AG04450 (cell line): Measurements from ENCODE around the gene REV3L. TPM values are rescaled to one million over a fixed set of nuclear protein-coding genes. Genes with fewer than 3 reads are reported as not detected.

Source experiments
- CTCF ChIA-PET: fragments of 300-600, 350-600 bp; formaldehyde crosslinking; extraction: SDS; loops from one replicate; lab custom pipeline; 2022; ENCODE audit warnings: antibody characterized with exemption, inconsistent platforms; lab: Charles Lee
- POLR2A ChIA-PET: fragments of 350-600 bp; formaldehyde crosslinking; extraction: SDS; loops from one replicate; lab custom pipeline; 2021; ENCODE audit warnings: antibody characterized with exemption, inconsistent platforms; lab: Yijun Ruan, JAX
- DNase-seq: peaks from one replicate; pipeline ENCODE4 v3.0.0-alpha.2; 2011; ENCODE audit warnings: low read depth, low spot score
- H3K27ac ChIP-seq: one replicate; pipeline ENCODE4 v1.5.1; 2012; ENCODE audit warnings: low read depth, low read length, control low read depth
- H3K27me3 ChIP-seq: one replicate; pipeline ENCODE4 v1.6.0; 2012; ENCODE audit warnings: low read length; ENCODE audit not compliant: control insufficient read depth, insufficient read depth
- H3K4me3 ChIP-seq: 2 replicates; pipeline ENCODE4 v1.5.1; 2011; ENCODE audit warnings: mild to moderate bottlenecking, low read depth, low read length, control low read depth
- H3K9me3 ChIP-seq: 2 replicates; pipeline ENCODE4 v1.5.1; 2012; ENCODE audit warnings: low read length; ENCODE audit not compliant: control insufficient read depth, insufficient read depth
- polyA plus RNA-seq: library from polyadenylated mRNA; depleted of rRNA; stranded (reverse); fragments of >200 nt; gene quantifications from 2 replicates; pipeline ENCODE4 v1.2.3, GENCODE V29; 2011
- TF ChIP-seq, protein P1 (sequence below): IDR thresholded peaks from 2 replicates; pipeline ENCODE4 v1.5.1; 2011; ENCODE audit warnings: low read depth, low read length, control low read depth, inconsistent platforms

Gene REV3L
- polyA plus RNA-seq, 1 experiment = 38.4 TPM

DNA sequence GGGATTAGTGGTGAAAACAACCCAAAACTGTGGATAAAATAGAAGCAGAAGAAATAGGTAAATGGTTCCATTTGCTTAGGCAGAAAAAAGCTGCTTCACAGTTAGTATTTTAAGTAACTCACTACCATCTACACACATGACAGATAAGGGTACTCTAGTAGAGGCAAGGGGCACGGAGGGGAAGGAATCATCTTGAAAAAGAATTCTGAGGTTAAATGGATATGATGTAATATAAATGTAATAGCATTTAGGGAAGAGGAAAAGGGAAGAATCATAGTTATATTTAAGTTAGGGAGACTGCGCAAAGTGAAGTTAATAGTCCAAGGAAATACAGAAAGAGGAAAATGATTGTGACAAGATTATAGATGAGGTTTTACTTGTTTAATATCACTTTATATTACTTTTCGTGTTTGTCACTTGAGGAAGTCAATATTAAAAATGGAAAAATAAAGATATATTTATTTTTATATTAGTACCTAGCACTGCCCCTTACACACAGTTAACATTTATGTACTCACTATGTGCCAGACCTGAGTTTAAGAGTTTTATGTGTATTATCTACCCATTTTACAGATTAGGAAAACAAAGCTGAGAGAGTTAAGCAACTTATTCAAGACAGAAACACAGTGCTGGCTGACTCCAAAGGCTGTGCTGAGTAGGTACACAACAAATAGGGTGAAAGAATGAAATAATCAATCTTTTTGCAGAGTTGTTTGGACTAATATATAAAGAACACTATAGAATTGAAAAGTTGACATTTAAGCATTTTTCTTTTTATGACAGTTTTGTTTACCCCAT, 128.1 kb downstream of the REV3L start:
- TF ChIP-seq, protein P1, sequence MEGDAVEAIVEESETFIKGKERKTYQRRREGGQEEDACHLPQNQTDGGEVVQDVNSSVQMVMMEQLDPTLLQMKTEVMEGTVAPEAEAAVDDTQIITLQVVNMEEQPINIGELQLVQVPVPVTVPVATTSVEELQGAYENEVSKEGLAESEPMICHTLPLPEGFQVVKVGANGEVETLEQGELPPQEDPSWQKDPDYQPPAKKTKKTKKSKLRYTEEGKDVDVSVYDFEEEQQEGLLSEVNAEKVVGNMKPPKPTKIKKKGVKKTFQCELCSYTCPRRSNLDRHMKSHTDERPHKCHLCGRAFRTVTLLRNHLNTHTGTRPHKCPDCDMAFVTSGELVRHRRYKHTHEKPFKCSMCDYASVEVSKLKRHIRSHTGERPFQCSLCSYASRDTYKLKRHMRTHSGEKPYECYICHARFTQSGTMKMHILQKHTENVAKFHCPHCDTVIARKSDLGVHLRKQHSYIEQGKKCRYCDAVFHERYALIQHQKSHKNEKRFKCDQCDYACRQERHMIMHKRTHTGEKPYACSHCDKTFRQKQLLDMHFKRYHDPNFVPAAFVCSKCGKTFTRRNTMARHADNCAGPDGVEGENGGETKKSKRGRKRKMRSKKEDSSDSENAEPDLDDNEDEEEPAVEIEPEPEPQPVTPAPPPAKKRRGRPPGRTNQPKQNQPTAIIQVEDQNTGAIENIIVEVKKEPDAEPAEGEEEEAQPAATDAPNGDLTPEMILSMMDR = no peak
- DNase-seq = no peak
- Histone ChIP-seq H3K4me3 (no peak overlapping the region), H3K27me3 (no peaks in the 10 kb centered on the region), H3K27ac (no peak overlapping the region), H3K9me3 (no peaks in the 10 kb centered on the region)
- ChIA-PET CTCF (no interaction called here), POLR2A (no interaction called here)

DNA sequence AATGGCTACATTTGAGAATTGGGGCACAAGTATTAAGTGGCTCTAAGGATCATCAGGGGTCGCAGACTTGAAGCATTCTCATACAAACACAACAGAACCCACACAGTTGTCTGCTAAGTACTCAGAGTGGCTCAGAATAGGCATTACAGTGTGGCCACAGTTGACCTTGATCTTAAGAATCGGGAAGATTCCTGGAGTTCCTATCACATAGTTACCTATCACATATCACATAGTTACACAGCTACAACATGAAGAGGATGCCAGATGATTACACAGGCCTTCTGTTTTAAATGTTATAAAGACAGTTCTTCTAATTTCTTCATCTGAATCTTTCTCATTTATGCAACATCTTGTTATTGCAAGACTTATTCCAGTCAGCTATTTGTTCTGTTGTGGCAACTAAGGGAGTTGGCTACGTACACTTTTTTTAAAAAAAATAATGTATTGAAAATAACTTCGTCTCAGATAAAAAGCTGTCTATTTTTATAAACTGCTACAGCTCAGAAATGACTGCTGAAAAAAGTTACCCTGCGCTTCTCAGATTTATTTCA, 129.0 kb downstream of the REV3L start:
- DNase-seq = peak; percentile 1
- CTCF ChIA-PET = interaction anchor here (0.6 kb wide), 1 partner anchor 688 kb away, joined by 3 read pairs; no protein-coding TSS in a partner anchor
- no peaks in the 10 kb centered on the region for H3K9me3 ChIP-seq
- H3K27me3 ChIP-seq = no peaks in the 10 kb centered on the region
- POLR2A ChIA-PET = no interaction called here
- TF ChIP-seq, protein P1 = no peak
- H3K27ac ChIP-seq = no peak overlapping the region
- no peak overlapping the region for H3K4me3 ChIP-seq

DNA sequence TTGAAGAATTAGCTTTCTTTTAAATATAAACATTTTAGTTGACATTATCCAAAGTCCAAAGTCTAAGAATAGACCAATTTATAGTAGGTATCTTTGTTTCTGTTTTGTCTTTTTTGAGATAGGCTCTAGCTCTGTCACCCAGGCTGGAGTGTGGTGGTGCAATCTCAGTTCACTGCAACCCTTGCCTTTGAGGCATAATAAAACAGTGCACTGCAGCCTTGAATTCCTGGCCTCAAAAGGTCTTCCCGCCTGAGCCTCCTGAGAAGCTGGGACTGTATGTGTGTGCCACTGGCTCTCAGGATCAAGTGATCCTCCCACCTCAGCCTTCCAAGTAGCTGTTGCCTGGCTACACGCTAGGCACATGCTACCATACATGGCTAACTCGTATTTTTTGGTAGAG, 135.4 kb downstream of the REV3L start:
- Histone ChIP-seq H3K9me3 (no peaks in the 10 kb centered on the region), H3K27ac (no peak overlapping the region), H3K27me3 (no peaks in the 10 kb centered on the region), H3K4me3 (no peak overlapping the region)
- DNase-seq = no peak
- ChIA-PET CTCF (no interaction called here), POLR2A (no interaction called here)
- TF ChIP-seq, protein P1 = no peak

DNA sequence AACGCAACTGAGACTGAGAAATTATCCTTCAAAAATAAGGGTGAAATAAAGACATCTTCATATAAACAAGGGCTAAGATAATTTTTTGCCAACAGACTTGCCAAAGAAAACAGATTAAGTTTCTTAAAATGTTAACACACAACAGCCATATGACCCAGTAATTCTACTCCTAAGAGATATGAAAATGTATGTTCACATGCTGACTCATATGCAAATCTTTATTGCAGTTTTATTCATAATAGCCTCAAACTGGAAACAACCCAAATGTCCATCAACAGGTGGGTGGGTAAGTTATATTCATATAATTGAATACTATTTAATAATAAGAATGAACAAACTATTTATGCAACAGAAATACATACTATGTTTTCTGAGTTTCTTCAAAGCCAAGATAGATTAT, 140.1 kb downstream of the REV3L start:
- CTCF ChIA-PET = no interaction called here
- POLR2A ChIA-PET = no interaction called here
- TF ChIP-seq, protein P1 = no peak

DNA sequence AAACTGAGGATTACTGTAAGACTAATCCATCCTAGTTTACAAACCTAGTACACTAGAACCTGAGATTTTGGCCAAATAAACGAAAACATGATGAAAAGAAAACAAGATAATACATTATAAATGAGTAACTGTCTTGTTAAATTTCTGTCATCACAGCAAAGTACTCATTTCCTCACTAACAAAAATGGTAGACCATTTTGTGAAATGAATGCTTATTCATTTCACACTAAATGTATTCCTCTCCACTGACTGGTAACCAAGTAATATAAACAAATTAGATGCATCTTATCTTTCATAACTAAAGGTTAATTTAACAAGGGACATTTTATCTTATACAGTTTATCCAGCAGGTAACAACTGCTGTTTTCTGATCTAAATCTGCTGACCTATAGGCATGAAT, 143.7 kb downstream of the REV3L start:
- no peak overlapping the region for H3K4me3 ChIP-seq
- ChIA-PET POLR2A (no interaction called here), CTCF (no interaction called here)
- no peak overlapping the region for H3K27ac ChIP-seq
- H3K27me3 ChIP-seq = no peaks in the 10 kb centered on the region
- no peak for DNase-seq
- TF ChIP-seq, protein P1 = no peak
- no peaks in the 10 kb centered on the region for H3K9me3 ChIP-seq

More for the DNA sequence above, 140.1 kb downstream of the REV3L start:
- H3K4me3 ChIP-seq = no peak overlapping the region
- no peak overlapping the region for H3K27ac ChIP-seq
- H3K9me3 ChIP-seq = no peaks in the 10 kb centered on the region
- DNase-seq = no peak
- H3K27me3 ChIP-seq = no peaks in the 10 kb centered on the region
